Stimulated activated CD4-positive, alpha-beta T cell treated with anti-CD3 and anti-CD28 coated beads, Interleukin-15, amount 100 ng/mL, for 24 hours (primary cell): ENCODE measurements around the gene RGS19.
A peak's percentile ranks its signal among the peaks of the same experiment; 100 is the strongest.
"Not testable (repeated sequence)": the region's sequence is repeated elsewhere in the genome, so short reads cannot be mapped to it uniquely, and the experiment has no call there.

Experiments
- DNase-seq: peaks from one replicate; pipeline ENCODE4 v3.0.0-alpha.2; 2020

RGS19 gene

GRCh38 chr20:64092258-64093012 lies 13.1 kb upstream of the RGS19 start:
- DNase-seq, result no peak

DNA sequence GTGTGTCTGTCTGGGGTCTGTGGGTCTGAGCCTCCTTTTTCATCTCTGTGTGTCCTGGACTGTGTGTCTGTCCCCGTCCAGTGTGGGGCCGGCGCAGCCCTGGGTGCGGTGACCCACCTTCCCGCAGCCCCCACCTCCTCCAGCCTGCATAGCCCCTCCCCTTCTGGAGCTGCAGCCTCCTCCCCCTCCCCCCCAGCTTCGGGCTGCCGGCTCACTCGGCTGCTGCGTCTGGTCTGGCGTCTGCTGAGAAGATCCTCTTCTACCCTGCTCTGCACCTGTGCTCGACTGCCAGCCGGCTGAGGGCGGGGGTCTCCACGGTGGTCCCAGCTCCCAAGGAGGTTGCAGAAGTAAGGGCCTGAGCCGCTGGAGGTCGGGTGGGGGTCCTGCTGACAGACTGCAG lies 12.5 kb upstream of the RGS19 start:
- no peak for DNase-seq

DNA sequence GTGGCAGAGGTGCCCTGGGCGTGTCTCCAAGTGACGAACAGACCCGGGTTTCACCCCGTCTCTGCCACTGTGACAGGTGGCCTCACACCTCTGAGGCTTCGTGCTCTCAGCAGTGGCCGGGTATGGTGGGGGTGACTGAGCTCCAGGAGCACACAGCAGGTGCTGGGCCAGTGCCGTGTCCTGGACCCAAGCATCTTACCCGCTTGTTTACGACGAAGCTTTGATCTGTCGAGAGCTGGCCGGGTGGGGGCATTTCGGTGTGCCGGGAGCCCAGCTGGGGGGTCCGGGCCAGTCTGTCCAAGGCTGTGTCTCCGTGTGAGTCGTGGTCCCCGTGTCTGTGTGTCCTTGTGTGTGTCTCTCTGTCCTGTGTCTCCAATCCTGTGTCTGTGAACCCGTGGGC lies 12.0 kb upstream of the RGS19 start:
- DNase-seq, result no peak

- DNase-seq, result no peak
Measured at GRCh38 chr20:64090165-64090564, 10.8 kb upstream of the RGS19 start.

DNA sequence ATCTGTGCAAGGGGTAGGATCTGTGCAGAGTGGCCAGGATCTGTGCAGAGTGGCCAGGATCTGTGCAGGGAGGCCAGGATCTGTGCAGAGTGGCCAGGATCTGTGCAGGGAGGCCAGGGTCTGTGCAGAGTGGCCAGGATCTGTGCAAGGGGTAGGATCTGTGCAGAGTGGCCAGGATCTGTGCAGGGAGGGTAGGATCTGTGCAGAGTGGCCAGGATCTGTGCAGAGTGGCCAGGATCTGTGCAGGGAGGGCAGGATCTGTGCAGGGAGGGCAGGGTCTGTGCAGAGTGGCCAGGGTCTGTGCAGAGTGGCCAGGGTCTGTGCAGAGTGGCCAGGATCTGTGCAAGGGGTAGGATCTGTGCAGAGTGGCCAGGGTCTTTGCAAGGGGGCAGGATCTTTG lies 9.3 kb upstream of the RGS19 start:
- DNase-seq, result not testable (repeated sequence)

DNA sequence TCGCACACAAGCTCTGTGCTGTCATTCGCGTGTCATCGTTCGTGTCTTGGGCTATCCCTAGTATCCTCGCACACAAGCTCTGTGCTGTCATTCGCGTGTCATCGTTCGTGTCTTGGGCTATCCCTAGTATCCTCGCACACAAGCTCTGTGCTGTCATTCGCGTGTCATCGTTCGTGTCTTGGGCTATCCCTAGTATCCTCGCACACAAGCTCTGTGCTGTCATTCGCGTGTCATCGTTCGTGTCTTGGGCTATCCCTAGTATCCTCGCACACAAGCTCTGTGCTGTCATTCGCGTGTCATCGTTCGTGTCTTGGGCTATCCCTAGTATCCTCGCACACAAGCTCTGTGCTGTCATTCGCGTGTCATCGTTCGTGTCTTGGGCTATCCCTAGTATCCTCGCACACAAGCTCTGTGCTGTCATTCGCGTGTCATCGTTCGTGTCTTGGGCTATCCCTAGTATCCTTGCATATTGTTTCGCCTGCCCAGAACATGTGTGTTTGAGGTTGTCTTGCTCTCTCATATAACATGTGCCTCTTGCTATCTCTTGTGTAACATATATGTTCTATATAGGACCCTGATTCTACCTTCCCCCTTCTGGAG lies 8.0 kb upstream of the RGS19 start:
- DNase-seq, result not testable (repeated sequence)

DNA sequence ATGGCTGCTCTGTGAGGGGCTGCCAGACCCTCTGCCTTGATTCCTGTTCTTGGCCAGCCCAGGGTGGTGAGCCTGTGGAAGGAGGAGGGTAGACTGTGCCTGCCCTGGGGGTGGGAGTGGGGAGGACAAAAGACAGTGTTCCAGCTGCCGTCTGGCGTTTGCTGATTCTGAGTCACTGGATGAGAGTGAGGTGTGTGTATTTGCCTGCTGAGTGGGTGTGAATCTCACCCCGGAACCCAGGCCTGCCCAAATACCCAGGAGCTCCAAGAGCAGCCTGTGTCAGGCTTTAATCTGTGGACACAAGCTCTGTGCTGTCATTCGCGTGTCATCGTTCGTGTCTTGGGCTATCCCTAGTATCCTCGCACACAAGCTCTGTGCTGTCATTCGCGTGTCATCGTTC lies 7.5 kb upstream of the RGS19 start:
- DNase-seq, result no peak

GRCh38 chr20:64084685-64085152 lies 5.4 kb upstream of the RGS19 start:
- DNase-seq, result no peak

- no peak for DNase-seq
Measured at GRCh38 chr20:64083804-64084684, 4.7 kb upstream of the RGS19 start, which contains the start of gene LKAAEAR1. Gene LKAAEAR1, minus strand, starts transcription at chr20:64084398. Its CDS starts 179 bp downstream, at chr20:64084219.

DNA sequence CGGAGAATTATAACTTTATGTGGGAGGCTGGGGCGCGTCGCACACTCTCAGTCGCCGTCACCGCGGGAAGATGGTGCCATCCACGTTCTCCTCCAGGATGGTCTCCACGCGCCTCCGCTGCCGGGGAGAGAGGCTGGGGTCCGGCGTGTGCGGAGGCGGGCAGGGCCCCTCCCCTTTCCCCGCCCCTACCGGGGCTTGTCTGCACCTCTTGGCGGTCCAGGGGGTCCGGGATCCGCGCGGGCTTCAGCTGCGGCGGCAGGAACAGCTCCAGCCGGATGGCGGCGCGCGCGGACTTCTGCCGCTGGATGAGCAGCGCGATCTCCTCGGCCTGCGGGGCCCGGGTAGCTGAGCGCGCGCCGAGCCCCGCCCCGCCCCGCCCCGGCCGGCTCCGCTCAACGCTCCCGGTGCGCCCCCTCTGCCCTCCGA lies 4.1 kb upstream of the RGS19 start:
- DNase-seq, result peak; percentile 85

DNA sequence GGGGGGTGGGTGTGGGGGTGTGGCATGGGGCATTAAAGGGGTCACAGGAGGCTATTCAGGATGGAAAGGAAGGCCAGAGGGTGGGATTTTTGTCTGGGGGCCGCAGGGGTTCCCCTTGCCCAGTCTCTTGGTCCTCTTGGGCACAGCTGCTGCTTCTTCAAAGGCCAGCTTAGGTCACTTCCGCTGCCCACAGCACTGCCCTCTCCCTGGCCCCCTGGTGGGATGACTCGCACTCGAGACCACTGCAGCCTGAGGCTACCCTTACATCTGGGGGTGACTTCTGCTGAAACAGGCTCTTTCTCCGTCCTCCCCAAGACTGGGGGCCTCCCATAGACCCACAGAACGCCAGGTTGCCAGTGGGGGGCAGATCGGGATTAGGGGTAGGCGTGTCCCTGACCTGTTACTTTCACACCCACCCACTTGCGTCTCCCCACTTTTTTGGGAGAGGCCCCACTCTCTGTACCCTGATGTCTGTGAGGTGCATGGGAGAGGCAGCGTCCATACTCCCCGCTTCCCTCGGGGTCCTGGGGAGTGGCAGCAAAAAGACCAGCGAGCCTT lies 3.6 kb upstream of the RGS19 start:
- DNase-seq, result no peak

DNA sequence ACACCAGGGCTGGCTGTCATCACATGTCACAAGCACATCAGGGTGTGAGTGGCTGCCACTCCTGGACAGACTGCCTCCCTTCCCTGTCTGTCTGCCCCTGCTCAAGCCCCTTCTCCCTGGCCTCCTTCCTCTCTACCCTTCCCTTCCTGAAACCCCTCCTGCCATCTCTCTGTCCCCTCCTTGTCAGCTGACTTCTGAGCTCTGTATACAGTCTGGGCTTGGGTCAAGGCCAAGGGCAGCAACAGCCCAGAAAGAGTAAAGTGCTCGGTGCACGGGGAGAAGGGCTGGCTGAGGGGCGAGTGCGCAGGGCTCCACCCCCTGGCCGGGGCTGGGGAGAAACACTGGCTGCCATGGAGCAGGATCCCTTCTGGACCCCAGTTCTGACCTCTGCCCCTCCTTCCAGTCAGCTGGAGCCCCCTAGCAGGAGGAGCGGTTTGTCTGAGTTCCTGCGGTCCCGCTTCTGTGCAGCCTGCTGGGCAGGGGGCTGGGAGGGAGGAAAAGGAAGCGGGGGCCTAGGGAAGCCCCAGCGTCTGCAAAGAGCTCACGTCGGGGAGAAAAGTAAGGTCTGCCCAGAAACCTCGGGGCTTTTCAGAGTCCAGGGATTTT lies 2.9 kb upstream of the RGS19 start:
- DNase-seq, result no peak

DNA sequence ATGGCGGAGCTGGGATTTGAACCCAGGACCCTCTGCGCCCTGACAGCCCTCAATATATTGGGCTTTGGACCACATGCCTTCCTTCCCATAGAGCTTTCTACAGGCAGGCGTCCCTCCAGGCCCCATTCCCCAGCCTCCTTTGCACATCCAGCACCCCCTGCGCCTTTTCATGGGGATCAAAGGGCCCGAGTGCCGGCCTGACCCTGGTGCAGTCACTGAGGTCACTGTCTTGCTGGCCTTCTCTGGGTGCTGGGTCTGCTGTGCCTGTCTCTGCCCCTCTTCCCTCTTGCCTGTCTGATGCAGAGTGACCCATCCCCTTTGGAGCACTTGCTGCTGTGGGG lies 2.3 kb upstream of the RGS19 start:
- DNase-seq, result no peak

DNA sequence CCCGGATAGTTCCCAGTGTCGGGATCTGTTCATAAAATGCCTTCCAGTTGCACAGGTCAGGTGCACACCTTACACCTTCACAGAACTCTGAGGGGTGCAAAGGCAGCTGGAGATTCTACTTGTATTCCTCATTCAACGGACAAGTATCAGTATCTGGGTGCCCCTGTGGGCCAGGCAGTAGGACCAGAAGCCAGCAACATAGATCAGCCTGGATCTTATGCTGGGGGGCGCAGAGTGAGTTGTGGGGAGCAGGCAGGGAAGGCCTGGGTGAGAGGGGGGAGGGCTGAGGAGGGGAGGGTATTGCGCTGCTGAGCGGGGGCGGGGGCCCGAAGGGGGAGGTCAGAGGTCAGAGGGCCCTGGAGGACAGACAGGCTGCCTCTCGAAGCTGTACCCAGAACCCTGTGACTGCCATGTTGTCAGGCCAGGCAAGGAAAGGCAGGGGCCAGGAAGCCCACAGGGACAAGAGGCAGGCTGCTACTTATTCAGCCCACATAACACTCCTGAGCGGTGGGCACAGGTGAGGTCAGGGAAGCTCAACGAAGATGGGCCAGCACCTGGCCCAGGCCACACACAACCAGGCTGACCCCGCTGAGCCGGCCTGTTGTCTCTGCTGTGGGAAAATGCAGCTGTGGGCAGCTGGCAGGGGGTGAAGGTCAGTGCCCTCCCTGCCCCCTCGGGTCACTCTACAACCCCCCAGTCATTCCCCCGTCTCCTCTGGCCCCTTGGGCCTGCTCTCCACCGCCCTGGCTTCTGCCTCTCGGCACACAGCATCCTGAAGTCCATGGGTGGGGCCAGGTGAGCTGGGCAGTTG lies 1.7 kb upstream of the RGS19 start:
- no peak for DNase-seq

DNA sequence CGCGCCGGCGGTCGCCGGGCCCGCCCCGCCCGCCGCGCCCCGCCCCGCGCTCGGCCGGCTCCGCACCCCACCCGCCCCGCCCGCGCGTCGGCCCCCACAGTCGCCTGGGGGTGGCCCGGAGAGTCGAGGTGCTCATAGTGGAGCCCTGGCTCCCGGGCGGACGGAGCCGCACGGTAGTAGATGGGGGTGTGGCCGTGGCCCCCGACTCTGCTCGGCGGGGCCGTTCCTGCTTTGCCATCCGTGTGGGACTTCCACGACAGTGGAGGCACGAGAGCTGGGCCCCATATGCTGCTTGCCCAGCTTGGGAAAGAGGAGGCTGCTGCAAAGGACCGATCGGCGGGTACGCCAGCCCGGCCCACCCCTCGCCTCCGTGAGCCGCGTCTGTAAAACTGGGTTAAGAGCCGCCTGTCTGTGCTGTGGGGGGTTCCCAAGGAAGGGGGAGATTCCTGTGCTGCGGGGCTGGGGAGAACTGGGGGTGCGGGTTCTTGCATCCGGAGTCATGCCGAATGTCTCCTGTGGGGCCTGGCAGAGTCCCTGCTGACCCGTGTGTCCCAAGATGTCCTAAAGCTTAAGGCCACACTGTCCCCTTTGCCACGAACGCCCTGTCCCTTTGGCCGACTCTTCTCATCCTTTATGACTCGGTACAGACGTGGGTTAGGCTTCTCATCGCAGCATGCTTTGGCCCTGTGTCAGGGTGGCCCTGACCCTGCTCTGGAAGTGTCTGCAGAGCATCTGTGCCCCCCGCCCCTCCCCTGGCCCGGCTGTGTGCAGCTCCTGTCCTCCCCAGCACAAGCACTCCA lies 895 bp upstream of the RGS19 start, which contains the start of gene OPRL1:
Gene OPRL1 (plus strand): TSS at position 70 of the 800 bp plus-strand sequence. CDS start 12,639 bp downstream, outside the sequence.
- no peak for DNase-seq

GRCh38 chr20:64078934-64079272 lies 415 bp downstream of the RGS19 start:
- no peak for DNase-seq

DNA sequence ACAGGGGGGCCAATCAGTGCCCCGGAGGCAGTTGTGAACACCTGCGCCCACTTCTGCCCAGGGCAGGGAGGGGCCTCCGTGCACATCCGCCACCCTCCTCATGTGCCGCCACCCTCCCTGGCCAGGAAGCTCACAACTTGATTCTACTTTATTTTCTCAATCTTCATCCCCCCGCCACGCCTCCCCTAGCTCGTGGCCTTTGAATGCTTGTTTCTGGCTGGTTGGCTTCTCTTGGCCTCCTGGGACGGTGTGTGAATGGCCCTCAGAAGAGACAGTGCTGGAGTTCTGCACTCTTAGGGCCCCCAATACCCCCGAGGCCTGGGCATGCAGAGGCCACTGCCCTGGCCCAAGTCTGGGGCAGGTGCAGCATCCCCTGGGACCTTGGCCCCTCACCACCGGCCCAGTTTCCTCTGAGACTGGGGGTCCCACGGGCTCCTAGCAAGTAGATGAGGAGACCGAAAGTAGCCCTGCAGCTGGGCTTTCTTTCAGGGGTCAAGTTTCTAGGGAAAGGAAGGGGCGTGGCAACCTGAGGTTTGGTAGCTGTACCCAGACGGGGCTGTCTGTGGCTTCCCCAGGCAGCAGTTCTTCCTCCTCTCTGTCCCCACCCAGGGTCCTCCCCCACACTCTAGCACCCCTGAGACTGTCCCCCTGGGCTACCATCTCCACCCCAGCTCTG lies 1.3 kb downstream of the RGS19 start:
- peak; percentile 68 for DNase-seq

DNA sequence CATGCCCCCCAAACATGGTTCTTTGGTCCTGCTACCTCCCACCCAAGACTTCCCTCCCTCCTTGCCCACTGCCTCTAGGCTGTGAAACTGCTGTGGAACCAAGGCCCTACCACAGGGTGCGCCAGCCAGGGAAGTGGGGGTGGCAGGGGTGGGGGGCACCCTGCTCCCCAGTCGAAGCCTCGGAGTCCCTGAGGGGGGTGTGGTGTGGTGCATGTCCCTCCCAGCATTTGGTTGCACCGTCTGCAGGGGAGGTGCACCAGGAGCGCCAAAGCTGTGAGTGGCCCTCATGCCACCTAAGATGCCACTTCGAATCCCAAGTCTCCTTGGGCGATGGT lies 1.8 kb downstream of the RGS19 start:
- no peak for DNase-seq

DNA sequence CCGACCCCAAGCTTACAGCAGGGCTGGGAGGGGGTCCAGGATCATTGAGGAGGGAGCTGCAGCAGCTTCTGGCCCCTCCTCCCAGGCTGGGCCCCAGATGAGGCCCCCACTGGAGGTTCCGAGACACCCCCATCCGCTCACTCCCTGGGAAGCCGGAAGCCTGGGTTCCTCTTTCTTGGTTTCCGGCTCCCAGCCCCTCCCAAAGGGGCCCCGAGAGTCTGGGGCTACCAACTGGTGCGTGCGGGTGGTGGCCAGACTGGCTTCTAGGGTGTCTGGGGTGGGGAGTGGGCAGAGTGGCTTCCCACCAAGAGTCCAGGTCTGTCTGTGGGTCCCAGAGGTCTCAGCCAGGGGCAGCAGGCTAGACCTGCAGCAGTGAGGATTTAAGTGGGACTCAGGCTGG lies 2.2 kb downstream of the RGS19 start:
- peak; percentile 68 for DNase-seq
